Bronchial epithelial cell (primary cell): ENCODE measurements around the gene DUSP2. TPM values are rescaled to one million over a fixed set of nuclear protein-coding genes. Genes with fewer than 3 reads are reported as not detected.

ENCODE experiments used
- DNase-seq: peaks from one replicate; pipeline ENCODE4 v3.0.0-alpha.2; 2010; ENCODE audit warnings: low read depth
- FAIRE-seq: peaks from 2 replicates; lab custom pipeline; 2011; peaks lifted over from hg19 to GRCh38; lab: Jason Lieb, UNC
- H3K27me3 ChIP-seq: 2 replicates; pipeline ENCODE4 v1.5.1; 2011; ENCODE audit warnings: low read length; ENCODE audit not compliant: control insufficient read depth, insufficient read depth
- H3K36me3 ChIP-seq: 2 replicates; pipeline ENCODE4 v1.5.1; 2011; ENCODE audit warnings: low read length; ENCODE audit not compliant: control insufficient read depth, insufficient read depth
- H3K4me3 ChIP-seq: 2 replicates; pipeline ENCODE4 v1.5.1; 2011; ENCODE audit warnings: mild to moderate bottlenecking, low read depth, low read length, control low read depth
- CTCF ChIP-seq: IDR thresholded peaks from 2 replicates; pipeline ENCODE4 v1.5.1; 2011; ENCODE audit warnings: mild to moderate bottlenecking, moderate library complexity, low read length, control low read depth, inconsistent platforms; ENCODE audit not compliant: insufficient read depth, severe bottlenecking
- total RNA-seq: library from RNA; depleted of rRNA; stranded (reverse); fragments of >200 nt; gene quantifications from 2 replicates; pipeline ENCODE4 v1.2.1, GENCODE V29; 2014

DUSP2 gene
- total RNA-seq, 1 donor from 2014 or later, result 5.3 TPM

- TF ChIP-seq CTCF, result no peak
- Histone ChIP-seq H3K27me3 (no peaks in the 10 kb centered on the region), H3K36me3 (no peaks in the 10 kb centered on the region), H3K4me3 (no peak overlapping the region)
- peak; percentile 70 for FAIRE-seq
- DNase-seq, result no peak
These were observed 42.0 kb downstream of the DUSP2 start for GRCh38 chr2:96103187-96103601.

GRCh38 chr2:96102596-96103186, 42.5 kb downstream of the DUSP2 start:
- DNase-seq, result no peak
- no peaks in the 10 kb centered on the region for H3K36me3 ChIP-seq
- TF ChIP-seq CTCF, result no peak
- FAIRE-seq, result no peak
- no peak overlapping the region for H3K4me3 ChIP-seq
- no peaks in the 10 kb centered on the region for H3K27me3 ChIP-seq

GRCh38 chr2:96100893-96101304, 44.3 kb downstream of the DUSP2 start:
- FAIRE-seq (no peak), DNase-seq (no peak)
- no peak overlapping the region for H3K4me3 ChIP-seq
- H3K36me3 ChIP-seq, result no peaks in the 10 kb centered on the region
- no peaks in the 10 kb centered on the region for H3K27me3 ChIP-seq
- no peak for TF ChIP-seq CTCF

- no peaks in the 10 kb centered on the region for H3K36me3 ChIP-seq
- H3K27me3 ChIP-seq, result no peaks in the 10 kb centered on the region
- FAIRE-seq, result no peak
- no peak overlapping the region for H3K4me3 ChIP-seq
- no peak for TF ChIP-seq CTCF
- DNase-seq, result peak; percentile 59
These were observed 45.1 kb downstream of the DUSP2 start for GRCh38 chr2:96099861-96100798.

GRCh38 chr2:96098900-96099590, 46.2 kb downstream of the DUSP2 start:
- no peak for TF ChIP-seq CTCF
- DNase-seq, result no peak
- no peak for FAIRE-seq
- no peaks in the 10 kb centered on the region for H3K36me3 ChIP-seq
- H3K27me3 ChIP-seq, result no peaks in the 10 kb centered on the region
- H3K4me3 ChIP-seq, result no peak overlapping the region
